Caki2 (cell line): Measurements from ENCODE around the gene OR2AG1. TPM values are rescaled to one million over a fixed set of nuclear protein-coding genes. Genes with fewer than 3 reads are reported as not detected.
"Not testable (repeated sequence)": the region's sequence is repeated elsewhere in the genome, so short reads cannot be mapped to it uniquely, and the experiment has no call there.

ENCODE experiments used
- DNase-seq: peaks from one replicate; pipeline ENCODE4 v3.0.0-alpha.2; 2015; ENCODE audit warnings: low read depth
- in situ Hi-C: cut with HindIII; loops from 2 replicates; pipeline ENCODE4 v1.10.0; 2016; ENCODE audit warnings: low sequenced_read_pairs, low pct_unique_long_range_greater_than_20kb, mixed read lengths
- total RNA-seq: library from RNA; depleted of rRNA; stranded (reverse); fragments of >200 nt; shearing (Covaris generic); gene quantifications from 2 replicates; pipeline ENCODE4 v1.2.3, GENCODE V29; 2014; ENCODE audit warnings: low replicate concordance

Gene OR2AG1
- total RNA-seq, 1 experiment from 2014 or later, result not detected

DNA sequence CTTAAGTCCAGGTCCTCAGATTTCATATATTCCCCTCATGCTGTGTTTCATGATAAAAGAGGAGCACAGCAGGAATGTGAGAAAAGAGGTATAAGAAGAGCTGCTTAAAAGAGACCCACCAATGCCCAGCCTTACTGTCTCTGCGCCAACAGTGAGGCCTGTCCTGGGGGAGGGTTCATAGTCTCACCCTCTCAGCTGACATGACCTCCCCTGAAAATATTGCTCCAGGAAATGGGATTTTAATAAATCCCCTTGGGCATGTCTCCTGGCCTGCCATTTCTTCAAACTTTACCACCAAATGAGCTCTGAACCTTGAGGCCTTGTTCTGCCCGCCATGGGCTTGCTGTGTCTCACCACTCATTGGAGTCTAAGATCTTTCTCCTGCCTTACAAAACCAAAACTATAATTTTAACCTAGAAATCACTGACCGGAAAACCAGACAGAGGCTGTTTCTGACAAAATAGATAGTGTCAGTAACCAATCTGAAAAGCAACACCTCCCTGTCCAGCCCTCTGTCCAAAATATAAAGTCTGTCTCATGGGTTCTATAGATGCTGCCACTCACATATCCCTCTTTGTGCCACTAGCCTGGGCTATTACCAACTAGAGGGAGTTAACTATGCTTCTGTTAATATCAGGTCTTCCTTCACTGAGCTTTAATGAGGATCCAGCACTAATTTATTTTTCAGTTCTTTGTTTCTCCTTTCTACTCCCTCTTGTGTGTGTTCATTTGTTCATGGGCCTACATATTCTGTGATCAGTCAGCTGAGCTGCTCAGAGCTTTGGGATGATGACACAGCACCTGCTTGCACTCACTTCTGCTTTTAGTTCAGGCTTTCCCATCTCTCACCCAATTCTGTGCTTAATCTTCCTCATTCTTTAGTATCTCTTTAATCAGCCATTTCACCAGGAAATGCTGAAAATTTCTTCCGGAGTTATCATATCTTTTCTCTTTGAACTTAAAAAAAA lies 10.6 kb upstream of the OR2AG1 start, which contains the start of gene OR2AG2:
Gene OR2AG2 (minus strand): TSS at position 51 of the 968 bp plus-strand sequence. CDS start 3,019 bp downstream, outside the sequence.
- DNase-seq, result no peak
- in situ Hi-C loops, result no loop called here

DNA sequence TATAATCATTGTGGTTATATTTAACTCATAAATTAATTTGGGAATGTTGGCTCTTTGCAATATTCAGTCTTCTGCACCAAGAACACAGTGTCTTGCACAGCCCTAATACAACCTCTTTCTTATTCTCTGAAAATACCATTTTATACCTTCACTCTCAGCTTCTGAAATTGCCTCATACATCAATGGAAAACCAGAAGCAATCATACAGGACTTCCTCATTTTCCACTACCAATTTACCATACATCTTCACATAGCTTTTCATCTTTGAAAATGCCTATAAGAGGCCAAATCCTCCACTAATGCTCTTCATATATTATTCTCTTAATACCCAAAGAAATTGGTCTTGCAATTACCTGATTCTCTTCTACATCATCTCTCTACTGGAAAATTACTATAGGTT lies 4.3 kb upstream of the OR2AG1 start:
- DNase-seq, result no peak
- in situ Hi-C loops, result no loop called here

DNA sequence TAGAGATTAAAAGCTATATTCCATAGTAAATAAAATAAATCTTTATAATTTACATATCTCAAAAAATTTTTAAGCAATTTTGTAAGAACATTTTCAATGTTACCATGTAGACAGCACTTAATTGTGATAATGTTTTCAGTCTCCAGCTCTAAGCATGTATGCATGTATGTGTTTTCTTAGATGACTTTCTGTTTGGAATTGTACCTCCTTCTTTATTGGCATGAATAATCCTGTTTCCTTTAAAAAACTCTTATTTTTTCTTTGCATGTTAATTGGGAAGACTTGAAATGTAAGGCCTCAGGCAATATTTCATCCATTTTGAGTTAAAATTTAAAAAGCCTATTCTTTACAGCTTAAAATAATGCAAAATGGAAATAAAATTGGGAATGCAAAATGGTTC lies 2.0 kb upstream of the OR2AG1 start:
- in situ Hi-C loops, result no loop called here
- no peak for DNase-seq

DNA sequence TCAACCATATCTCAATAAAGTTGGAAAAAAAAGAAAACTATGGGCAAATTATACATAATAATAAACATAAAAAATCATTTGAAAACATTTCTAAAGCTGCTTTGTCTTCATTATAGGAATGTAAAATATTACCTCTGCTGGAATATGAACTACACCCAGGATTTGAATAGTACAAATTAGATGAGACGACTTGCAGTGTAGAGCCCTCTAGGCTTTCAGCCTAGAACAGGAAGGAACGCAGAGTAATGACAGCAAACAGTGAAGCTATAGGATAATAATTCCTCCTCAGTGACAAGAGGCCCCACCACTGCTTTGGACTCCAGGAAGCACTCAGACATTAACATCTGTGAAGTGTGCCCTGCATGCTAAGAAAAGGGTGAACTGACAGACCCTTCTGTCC lies 7.7 kb downstream of the OR2AG1 start:
- in situ Hi-C loops, result no loop called here

DNA sequence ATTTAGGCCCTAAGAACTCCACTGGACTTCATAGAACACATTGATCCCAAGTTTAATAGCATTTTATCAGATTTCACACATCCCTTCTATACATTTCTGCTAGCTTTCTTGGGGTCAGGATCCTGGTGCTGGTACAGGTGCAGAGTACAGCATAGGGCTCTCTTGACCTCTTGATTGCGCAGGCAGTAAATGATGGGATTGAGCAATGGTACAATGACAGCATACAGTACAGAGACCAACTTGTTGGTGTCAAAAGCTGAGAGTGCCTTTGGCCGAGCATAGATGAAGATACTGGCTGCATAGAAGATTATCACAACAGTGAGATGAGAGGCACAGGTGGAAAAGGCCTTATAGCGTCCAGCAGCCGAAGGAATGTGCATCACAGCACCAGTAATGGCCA lies 11.8 kb downstream of the OR2AG1 start:
- in situ Hi-C loops, result no loop called here
- DNase-seq, result no peak

More for the DNA sequence above, 7.7 kb downstream of the OR2AG1 start:
- DNase-seq, result no peak

DNA sequence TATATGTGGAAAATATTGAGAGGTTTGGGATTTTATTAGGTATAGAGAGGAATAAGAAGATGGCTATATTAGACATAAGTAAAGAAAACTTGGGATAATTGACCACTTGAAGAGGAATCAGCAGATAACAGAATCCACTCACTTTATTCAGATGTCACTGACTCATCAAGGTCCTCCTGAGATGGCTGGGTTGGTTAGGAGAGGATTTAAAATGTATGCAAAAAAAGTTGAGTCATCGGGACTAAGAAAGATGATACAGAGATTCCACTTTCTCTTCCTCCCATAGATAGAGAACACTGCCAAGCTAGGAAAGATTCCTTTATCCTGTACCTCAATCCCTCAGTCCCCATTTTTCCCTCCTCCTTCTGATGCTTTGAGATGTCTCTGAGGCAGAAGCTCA lies 16.6 kb downstream of the OR2AG1 start, which contains the start of gene OR6A2:
Gene OR6A2 (minus strand): TSS at position 288 of the 400 bp plus-strand sequence. CDS start 3,981 bp downstream, outside the sequence.
- in situ Hi-C loops, result no loop called here
- DNase-seq, result no peak

DNA sequence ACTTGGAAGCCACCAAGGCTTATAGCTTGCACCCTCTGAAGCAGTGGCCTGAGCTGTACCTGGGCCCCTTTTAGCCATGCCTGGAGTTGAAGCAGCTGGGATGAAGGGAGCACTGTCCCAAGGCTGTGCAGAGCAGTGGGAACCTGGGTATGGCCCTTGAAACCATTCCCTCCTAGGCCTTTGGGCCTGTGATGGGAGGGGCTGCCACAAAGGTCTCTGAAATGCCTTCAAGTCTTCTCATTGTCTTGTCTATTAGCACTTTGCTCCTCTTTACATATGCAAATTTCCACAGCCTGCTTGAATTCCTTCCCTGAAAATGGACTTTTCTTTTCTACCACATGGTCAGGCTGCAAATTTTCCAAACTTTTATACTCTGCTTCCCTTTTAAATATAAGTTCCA lies 18.3 kb downstream of the OR2AG1 start:
- DNase-seq, in situ Hi-C loops: not testable (repeated sequence)

DNA sequence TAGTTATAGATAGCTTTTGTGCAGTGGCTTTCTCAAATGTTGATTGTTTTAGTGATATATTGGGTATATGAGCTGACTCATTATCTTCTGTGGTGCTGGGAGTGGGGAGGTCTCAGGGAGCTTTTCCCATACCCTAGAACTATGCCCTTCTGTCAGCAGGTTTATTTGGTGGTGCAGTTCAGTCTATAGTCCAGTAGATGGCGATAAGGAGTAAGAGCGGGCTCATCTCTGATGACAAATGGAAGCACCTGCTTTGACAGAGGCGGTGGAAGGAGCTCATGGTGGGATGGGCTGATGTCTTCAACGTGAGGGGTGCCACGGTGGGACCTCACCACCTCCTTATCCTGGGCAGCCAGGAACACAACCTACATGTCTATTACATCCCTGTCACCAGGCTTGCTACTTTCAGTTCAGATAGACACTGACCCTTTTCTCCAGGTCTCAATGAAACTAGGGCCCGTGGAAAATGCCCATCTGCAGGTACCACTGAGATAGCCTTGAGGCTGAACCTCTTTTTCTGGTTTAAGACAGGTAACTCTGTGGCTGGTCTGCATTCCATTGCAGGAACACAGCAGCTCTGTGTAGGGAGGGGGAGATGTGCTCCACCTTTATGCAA lies 29.7 kb downstream of the OR2AG1 start:
- in situ Hi-C loops, result no loop called here
- DNase-seq, result peak; percentile 36

DNA sequence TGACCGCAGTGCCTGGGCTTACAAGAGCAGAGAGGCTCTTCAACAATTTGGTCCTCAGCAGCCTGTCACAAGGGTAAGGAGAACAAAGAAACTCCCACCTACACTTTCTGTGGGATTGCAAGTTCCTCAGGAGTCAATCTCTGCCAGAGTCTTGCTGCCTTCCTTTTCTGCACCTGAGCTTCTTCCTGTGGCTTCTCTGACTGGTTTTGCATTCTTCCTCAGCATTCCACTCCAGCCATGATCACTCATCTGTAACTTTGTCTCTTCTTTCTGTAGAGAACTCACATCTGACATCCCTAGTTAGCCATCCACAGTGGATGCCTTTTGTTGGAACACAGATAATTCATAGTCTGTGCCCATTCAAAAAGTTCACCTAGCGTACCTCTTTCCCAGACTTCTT lies 30.8 kb downstream of the OR2AG1 start:
- DNase-seq, result no peak
- in situ Hi-C loops, result no loop called here

DNA sequence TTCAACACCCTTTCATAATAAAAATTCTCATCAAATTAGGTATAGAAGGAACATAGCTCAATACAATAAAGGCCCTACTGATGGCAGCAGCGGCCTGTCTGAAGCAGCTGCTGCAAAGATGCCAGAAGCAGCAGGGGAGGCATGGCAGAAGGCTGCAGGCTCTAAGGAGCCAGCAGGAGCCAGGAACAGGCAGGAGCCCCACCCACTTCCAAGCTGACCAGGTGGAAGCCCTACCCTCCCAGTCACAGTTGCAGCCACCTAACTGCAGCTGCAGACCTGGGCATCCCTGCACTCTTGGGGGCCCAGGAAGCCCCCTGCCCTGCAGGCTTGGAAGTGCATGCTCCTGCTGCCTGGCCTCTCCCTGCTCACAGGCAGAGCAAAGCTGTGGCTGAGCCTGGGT lies 34.9 kb downstream of the OR2AG1 start:
- in situ Hi-C loops, result no loop called here

DNA sequence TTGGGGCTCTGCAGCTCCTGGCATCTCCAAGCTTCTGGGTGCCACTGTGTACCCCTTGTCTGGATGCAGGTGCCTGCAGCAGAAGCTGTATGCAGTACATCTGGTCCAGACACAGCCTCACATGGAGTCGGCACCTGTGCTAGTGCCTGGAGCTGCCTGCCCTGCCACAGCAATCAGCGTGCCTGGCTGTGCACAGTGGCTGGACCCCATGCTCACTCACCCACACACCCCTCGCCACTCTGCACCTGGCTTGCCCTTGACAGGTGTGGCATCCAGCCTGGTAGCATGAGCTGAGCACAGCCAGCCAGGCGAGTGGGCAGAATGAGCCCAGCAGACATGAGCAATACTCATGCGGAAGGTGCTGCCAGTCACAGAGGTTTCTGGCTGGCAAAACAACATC lies 36.1 kb downstream of the OR2AG1 start:
- in situ Hi-C loops, result no loop called here
- no peak for DNase-seq

More for the DNA sequence above, 34.9 kb downstream of the OR2AG1 start:
- DNase-seq, result no peak

DNA sequence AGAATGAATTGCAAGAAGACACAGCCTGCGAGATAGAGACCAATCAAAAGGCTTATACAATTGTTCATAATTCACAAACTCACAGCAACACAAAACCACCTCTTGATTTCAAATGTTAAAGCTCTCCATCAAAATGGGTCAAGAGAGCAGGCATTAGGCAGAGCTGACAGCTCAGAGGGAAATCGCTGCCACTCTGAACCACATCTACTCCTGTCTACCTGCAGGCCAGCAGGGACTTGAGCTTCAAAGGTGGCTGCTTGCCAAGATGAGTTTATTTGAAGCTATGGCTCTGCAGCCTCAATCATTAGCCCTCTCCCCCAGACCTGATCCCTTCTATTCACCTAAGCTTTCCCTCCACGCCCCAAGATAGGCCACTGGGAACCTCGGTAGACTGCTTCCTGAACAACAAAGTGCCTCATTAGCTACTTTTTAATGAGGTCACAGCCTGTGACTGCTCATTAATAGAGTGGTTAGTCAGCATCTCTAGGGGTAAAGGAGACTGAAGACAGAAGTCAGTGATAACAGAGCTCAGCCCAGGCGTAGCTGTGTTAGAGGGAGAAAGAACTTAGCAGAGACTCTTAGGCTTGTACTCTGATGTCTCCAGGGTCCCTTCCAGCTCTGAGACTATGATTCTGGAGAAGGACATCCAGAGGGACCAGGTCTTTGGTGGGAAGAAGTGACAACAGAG lies 41.5 kb downstream of the OR2AG1 start:
- in situ Hi-C loops, result no loop called here

DNA sequence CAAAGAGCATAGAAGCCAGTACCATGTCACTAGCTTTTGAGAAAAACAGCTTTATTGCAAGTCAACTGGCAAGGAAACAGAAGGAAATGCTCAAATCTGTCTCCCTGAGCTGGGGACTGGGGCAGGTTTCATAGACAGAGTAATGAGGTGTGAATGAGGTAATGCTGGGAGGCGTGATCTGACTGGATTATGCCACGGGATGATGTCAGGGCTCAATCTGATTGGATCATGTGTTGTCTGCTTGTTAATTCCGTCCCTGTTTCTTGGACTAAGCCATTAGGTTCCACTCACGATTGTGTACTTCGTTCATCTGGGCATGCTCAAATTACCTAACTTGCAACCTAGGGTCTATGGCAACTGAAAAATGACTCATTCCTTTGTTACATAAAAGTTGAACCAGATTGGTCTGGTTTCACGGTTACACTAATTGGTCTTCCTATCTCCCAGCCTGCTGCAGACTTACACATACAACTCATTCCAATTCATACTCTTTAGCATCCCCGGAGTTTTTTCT lies 42.5 kb downstream of the OR2AG1 start:
- DNase-seq, result no peak
- in situ Hi-C loops, result no loop called here

More for the DNA sequence above, 41.5 kb downstream of the OR2AG1 start:
- DNase-seq, result no peak

DNA sequence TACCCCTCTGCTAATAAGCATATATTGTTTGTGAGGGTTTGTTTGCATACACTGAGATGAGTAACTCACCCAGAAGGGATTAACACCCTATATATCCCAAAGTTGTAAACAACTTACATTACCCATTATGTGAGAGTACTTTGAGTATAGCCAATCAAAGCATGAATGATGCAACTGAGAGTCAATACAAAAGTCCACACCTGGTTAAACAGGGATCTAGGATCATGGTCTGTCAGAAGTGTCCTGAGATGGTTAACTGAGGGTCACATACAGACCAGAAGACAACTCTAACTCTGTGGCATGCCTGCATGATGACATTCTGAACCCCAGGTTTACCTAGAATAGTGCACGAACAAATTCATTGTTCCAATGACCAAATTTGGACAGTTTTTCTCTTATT lies 45.3 kb downstream of the OR2AG1 start:
- in situ Hi-C loops, result no loop called here

DNA sequence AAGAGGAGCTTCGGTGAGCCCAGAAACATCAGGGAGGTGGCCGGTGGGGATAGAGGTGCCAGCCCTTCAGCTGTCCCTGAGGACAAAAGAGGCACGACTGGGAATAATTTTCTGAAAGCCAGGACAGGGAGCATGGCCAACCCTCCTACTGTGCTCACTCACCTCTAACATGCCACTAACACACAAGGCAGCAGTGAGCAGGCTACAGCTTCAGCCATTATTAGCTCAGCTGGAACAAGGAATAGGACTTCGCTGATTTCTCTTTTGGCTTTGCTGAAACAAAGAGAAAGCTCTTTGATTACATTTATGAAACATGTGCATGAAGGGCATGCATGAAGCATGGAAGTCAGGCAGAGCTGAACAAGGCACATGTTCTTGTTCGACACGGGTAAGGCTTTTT lies 50.5 kb downstream of the OR2AG1 start:
- in situ Hi-C loops, result no loop called here
- no peak for DNase-seq

More for the DNA sequence above, 45.3 kb downstream of the OR2AG1 start:
- DNase-seq, result no peak

DNA sequence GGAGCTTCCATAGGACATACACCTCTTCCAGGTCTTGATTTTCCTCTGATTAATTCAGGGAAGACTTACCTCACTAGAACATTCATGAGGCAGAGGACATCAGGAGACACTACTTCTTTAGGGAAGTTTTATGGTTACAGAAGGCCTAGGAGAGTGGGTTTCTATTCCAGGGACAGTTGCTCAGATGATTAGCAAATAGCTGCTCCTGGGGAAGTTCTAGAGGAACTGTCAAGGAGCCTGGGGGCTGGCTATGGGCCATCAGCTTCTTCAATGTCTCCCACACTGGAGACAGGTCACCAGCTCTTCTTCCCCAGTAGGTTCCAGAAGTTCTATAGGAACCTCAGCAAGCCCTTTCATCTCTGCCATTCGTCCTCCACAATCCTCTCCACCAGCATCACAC lies 51.2 kb downstream of the OR2AG1 start:
- in situ Hi-C loops, result no loop called here
- no peak for DNase-seq
